HG03442 (cell line): Measurements from ENCODE around the gene NPAS2.

ENCODE experiments used
- ATAC-seq: cut with Tn5 transposase; IDR thresholded peaks from one replicate; pipeline ENCODE4 v1.9.1; 2021; ENCODE audit warnings: mild to moderate bottlenecking, moderate library complexity; ENCODE audit not compliant: unreplicated experiment

Gene NPAS2

DNA sequence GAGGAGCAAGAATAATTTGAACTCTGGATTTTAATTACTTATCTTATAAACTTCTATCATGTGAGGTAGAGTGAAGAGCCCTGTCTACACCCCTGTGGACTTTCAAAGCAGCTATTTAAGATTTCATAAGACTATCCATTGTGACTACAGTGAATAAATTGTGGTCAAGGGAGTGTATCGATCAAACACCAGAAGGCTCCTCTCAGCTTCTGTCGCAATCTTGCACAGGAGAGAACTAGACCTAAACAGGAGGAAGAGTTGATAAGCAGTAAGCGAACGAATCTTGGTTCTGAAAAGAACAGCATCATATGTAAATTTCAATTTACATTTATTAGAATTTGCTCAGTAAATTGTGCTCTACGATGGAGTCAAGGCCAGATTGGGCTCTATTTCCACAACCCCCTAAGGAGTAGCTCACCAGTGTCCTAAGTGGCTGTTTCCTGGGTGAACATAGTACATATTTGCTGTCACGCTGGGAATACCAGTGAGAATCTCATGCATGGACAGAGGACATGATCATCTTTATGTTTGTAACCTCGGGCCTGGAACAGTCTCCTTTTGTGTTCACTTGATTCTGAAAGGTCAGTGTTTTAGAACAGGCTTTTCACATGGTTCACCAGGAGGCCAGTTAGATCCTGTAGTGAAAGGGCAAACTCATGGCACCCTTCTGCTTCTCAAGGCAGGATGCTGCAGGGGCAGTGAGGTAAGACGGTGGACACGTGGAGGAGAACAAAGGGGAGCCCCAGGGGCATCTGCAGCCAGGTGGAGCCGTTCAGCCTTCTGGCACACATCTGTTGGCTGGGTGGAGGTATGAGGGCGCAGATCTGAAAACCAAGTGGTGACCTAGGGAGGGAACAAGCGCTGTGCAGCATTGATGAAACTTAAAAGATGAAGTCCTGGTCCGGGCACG lies 33.3 kb downstream of the NPAS2 start:
- ATAC-seq = no peak

DNA sequence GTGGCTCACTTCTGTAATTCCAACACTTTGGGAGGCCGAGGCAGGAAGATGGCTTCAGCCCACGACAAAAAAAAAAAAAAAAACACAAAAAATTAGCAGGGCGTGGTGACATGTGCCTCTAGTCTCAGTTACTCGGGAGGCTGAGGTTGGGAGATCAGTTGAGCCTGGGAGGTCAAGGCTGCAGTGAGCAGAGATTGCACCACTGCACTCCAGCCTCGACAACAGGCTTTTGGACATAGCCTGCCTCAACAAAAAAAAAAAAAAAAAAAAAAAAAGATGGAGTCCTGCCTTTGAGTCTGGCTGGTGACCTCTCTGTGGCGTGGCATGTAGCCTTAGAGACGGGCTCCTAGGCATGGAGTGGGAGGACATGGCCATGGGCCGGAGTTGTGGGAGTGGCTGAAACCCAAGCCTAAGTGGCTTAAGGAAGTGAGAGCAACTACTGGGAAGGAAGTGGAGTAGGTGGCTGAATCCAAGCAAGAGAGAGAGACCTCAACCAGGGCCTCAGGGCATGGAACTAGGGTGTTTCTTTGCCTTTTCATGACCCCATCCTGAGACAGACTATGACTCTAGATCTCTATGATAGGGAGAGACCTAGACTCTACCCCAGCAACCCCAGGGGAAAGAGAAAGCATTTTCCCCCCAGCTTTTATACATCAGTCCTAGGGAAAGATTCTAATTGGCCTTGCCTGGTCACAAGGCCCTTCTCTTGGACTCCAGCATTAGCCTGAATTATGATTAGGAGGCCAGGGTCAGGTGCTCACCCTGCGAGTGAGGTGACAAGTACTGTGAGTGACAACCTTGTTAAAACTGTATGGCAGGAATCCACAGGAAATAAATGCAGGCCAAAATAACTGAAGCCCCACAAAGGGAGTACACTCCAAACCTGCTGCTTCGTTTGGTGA lies 34.2 kb downstream of the NPAS2 start:
- ATAC-seq = no peak

GRCh38 chr2:100855084-100855483 lies 35.1 kb downstream of the NPAS2 start:
- no peak for ATAC-seq

- ATAC-seq = no peak
Observed at GRCh38 chr2:100855606-100856005, 35.7 kb downstream of the NPAS2 start.

- no peak for ATAC-seq
Observed at GRCh38 chr2:100856732-100857131, 36.8 kb downstream of the NPAS2 start.

GRCh38 chr2:100857341-100857740 lies 37.4 kb downstream of the NPAS2 start:
- no peak for ATAC-seq

GRCh38 chr2:100857915-100858314 lies 38.0 kb downstream of the NPAS2 start:
- ATAC-seq = no peak

- no peak for ATAC-seq
Observed at GRCh38 chr2:100859902-100860301, 40.0 kb downstream of the NPAS2 start.

DNA sequence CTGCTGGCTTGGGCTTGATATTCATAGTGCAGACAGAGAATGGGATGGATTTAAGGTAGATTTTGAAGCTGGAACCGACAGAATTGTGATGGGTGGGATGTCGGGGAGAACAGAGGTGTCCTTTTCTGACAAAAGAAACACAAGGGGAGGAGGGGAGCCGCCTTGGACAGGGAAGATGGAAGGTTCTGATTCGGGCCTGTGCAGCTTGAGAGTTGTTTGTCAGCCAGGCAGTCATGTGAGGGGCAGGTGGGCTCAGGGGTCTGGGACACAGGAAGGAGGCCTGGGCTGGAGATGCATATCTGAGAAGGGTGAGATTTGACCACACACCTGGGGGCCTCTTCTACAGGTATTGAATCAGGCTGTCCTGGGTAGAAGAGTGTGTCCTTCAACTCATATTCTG lies 41.4 kb downstream of the NPAS2 start:
- ATAC-seq = no peak

GRCh38 chr2:100862081-100862480 lies 42.1 kb downstream of the NPAS2 start:
- ATAC-seq = no peak

- no peak for ATAC-seq
Observed at GRCh38 chr2:100865816-100866460, 46.0 kb downstream of the NPAS2 start.

DNA sequence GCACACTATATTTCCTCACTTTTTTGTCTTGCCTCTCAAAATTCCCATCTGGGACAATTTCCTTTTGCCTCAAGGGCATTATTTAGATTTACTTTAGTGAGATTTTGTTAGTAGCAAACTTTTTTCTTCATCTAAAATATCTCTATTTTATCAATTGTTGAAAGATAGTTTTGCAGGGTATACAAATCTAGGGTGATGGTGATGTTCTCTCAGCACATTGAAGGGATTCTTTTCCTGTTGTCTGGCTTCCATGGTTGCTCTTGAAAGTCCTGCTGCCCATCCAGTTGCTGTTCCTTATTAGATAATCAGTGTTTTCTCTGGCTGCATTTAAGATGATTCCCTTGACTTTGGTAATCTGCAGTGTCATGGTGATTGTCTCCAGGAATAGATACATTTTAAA lies 48.1 kb downstream of the NPAS2 start:
- ATAC-seq = no peak

- ATAC-seq = no peak
Observed at GRCh38 chr2:100869120-100869519, 49.2 kb downstream of the NPAS2 start.

DNA sequence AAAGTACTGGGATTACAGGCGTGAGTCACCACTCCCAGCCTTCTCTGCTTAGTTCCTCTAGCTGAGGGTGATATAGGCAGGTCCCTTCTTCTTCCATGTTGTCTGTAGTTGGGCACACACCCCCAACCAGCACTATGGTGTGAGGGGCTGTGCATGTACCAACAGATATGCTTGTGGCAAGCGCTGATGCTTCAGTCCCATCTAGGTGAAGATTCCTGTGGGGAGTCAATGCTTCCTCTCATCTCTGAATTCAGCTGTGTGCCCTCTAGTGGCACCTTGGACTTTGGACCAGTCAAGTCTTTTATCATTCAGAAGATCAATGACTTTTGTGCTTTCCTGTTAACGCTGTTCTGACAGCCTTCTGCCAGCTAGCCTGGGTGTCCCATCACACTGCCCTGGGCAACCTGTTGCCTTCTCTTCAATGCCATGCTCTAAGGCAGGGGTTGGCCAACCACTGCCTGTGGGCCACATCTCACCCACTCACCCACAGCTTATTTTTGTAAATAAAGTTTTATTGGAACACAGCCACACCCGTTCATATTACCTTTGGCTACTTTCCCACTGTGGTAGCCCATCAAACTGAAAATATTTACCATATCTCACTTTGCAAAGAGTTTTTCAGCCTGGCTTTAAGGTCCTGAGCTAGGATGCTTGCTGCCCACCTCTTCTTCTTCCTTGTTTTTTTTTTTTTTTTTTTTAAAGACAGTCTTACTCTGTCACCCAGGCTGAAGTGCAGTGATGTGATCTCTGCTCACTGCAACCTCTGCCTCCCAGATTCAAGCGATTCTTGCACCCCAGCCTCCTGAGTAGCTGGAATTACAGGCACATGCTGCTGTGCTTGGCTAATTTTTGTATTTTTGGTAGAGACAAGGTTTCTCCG lies 51.0 kb downstream of the NPAS2 start:
- ATAC-seq = no peak

- no peak for ATAC-seq
Observed at GRCh38 chr2:100875516-100876230, 55.7 kb downstream of the NPAS2 start.

GRCh38 chr2:100876231-100876860 lies 56.4 kb downstream of the NPAS2 start:
- ATAC-seq = no peak

DNA sequence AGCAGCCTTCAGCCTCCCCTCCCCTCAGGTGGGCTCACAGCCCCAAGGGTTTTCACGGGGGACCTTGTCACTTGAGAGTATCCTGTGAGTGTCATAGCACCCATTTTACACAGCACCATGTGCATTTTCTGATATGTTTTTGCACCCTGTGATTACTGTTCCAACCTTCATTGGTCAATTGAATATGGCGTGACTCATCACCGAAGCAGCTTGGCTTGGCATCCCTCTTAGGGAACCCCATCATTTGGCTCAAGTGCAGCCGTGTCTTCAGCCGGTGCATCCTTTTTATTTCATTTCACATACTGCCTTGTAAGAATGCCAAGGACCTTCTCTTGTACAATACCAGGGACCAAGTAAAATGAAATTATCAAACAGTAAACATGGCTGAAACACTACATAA lies 57.6 kb downstream of the NPAS2 start:
- no peak for ATAC-seq

- ATAC-seq = no peak
Observed at GRCh38 chr2:100878000-100878791, 58.3 kb downstream of the NPAS2 start.
